Measurements from ENCODE around the gene POLE3. TPM values are rescaled to one million over a fixed set of nuclear protein-coding genes. Genes with fewer than 3 reads are reported as not detected.
"Not testable (repeated sequence)": the region's sequence is repeated elsewhere in the genome, so short reads cannot be mapped to it uniquely, and the experiment has no call there.

The POLE3 gene
- total and polyA plus RNA-seq, 2 donors, result 47.8 to 78.9 TPM

DNA sequence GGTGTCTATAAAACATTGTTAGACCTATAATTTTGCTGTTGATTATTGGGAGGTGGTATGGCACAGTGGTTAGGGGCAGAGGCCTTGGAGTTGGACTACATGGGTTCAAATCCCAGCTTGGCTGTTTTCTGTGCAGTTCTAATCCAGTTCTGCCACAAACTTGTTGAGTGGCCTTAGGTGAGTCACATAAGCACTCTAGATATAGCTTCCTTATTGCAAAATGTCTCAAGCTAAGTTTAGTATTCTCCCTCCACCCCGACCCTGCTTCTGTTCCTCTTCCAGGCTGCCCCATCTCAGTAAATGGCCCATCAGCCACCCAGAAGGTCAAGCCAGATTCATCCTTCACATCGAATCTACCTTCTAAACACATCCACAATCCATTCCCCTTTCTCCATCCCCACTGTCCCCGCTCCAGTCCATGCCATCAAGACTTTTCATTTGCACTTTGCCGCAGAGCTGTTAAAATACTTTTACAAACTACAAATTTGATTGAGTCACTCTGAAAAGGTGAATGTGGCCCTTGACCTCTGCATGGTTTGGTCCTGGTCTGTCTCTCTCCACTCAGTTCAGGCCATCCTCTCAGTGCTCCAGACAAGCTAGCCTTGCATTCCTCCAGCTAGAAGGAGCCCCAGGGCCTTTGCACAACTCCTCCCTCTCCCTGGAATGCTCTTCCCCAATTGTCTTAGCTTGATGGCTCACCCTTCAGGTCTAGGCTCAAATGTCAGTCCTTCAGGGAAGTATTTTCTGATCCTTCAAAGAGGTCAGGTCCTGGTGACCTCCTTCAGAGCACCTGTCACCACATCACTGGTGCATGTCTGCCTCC lies 23.7 kb downstream of the POLE3 start:
- no peak for DNase-seq (ENCODE audit: low read depth in 6 of 9, low spot score in 9 of 9)
- Histone ChIP-seq H3K27me3 (ENCODE audit: control insufficient read depth in 2 of 2, insufficient read depth in 1 of 2, low read length in 1 of 2) (no peaks in the 10 kb centered on the region), H3K4me1 (ENCODE audit: control insufficient read depth in 2 of 2, insufficient read depth in 2 of 2, low read length in 2 of 2) (peaks cover 0 to 6% of the 10 kb centered on the region in 2 donors), H3K36me3 (ENCODE audit: control insufficient read depth in 2 of 2, insufficient read depth in 2 of 2, low read length in 1 of 2) (peaks cover 43 to 53% of the 10 kb centered on the region in 2 donors), H3K4me3 (ENCODE audit: low read length in 2 of 2) (no peak overlapping the region), H3K27ac (ENCODE audit: low read depth in 1 of 2, low read length in 1 of 2) (no peak overlapping the region), H3K9me3 (ENCODE audit: control insufficient read depth in 2 of 2, insufficient read depth in 1 of 2, low read length in 1 of 2) (no peaks in the 10 kb centered on the region)
- WGBS, result 98% methylated on average over 4 of the region's 4 CpGs

DNA sequence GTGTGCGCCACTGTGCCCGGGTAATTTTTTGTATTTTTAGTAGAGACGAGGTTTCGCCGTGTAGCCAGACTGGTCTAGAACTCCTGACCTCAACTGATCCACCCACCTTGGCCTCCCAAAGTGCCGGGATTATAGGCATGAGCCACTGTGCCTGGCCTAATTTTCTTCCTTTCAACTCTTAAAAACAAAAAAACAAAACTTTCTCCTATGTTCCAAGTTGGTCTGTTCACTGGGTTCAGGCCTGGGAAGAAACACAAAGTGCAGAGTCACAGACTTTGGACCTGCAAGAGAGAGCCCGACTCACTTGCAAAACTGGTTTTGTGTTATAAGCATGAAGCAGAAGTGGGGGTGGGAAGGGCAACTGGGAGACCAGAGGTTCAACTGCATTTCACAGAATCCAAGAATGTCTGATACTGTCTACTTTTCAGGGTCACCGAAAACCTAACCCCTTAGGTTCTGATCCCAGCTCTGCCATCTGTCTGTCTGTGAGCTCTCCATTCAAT lies 28.5 kb downstream of the POLE3 start:
- Histone ChIP-seq H3K4me1 (ENCODE audit: control insufficient read depth in 2 of 2, insufficient read depth in 2 of 2, low read length in 2 of 2) (peaks cover 3 to 4% of the 10 kb centered on the region in 2 donors), H3K36me3 (ENCODE audit: control insufficient read depth in 2 of 2, insufficient read depth in 2 of 2, low read length in 1 of 2) (peaks cover 2 to 5% of the 10 kb centered on the region in 2 donors), H3K9me3 (ENCODE audit: control insufficient read depth in 2 of 2, insufficient read depth in 1 of 2, low read length in 1 of 2) (no peaks in the 10 kb centered on the region), H3K27me3 (ENCODE audit: control insufficient read depth in 2 of 2, insufficient read depth in 1 of 2, low read length in 1 of 2) (no peaks in the 10 kb centered on the region), H3K4me3 (ENCODE audit: low read length in 2 of 2) (no peak overlapping the region), H3K27ac (ENCODE audit: low read depth in 1 of 2, low read length in 1 of 2) (no peak overlapping the region)
- DNase-seq (ENCODE audit: low read depth in 6 of 9, low spot score in 9 of 9), result no peak
- WGBS, result 95% methylated on average over 8 of the region's 8 CpGs

GRCh38 chr9:113381441-113381840 lies 29.0 kb downstream of the POLE3 start:
- H3K27ac ChIP-seq (ENCODE audit: low read depth in 1 of 2, low read length in 1 of 2); H3K4me3 ChIP-seq (ENCODE audit: low read length in 2 of 2); H3K9me3 ChIP-seq (ENCODE audit: control insufficient read depth in 2 of 2, insufficient read depth in 1 of 2, low read length in 1 of 2); H3K27me3 ChIP-seq (ENCODE audit: control insufficient read depth in 2 of 2, insufficient read depth in 1 of 2, low read length in 1 of 2); H3K36me3 ChIP-seq (ENCODE audit: control insufficient read depth in 2 of 2, insufficient read depth in 2 of 2, low read length in 1 of 2); H3K4me1 ChIP-seq (ENCODE audit: control insufficient read depth in 2 of 2, insufficient read depth in 2 of 2, low read length in 2 of 2); DNase-seq (ENCODE audit: low read depth in 6 of 9, low spot score in 9 of 9): not testable (repeated sequence)
- WGBS, result 92% methylated on average over 7 of the region's 7 CpGs

- 86% methylated on average over 1 of the region's 1 CpG for WGBS
- no peak overlapping the region for H3K4me3 ChIP-seq (ENCODE audit: low read length in 2 of 2)
- H3K27ac ChIP-seq (ENCODE audit: low read depth in 1 of 2, low read length in 1 of 2), result no peak overlapping the region
- H3K9me3 ChIP-seq (ENCODE audit: control insufficient read depth in 2 of 2, insufficient read depth in 1 of 2, low read length in 1 of 2), result no peaks in the 10 kb centered on the region
- no peaks in the 10 kb centered on the region for H3K36me3 ChIP-seq (ENCODE audit: control insufficient read depth in 2 of 2, insufficient read depth in 2 of 2, low read length in 1 of 2)
- no peak for DNase-seq (ENCODE audit: low read depth in 6 of 9, low spot score in 9 of 9)
- no peaks in the 10 kb centered on the region for H3K27me3 ChIP-seq (ENCODE audit: control insufficient read depth in 2 of 2, insufficient read depth in 1 of 2, low read length in 1 of 2)
- H3K4me1 ChIP-seq (ENCODE audit: control insufficient read depth in 2 of 2, insufficient read depth in 2 of 2, low read length in 2 of 2), result peaks cover 3 to 5% of the 10 kb centered on the region in 2 donors
These were observed 29.6 kb downstream of the POLE3 start for GRCh38 chr9:113380869-113381378.

DNA sequence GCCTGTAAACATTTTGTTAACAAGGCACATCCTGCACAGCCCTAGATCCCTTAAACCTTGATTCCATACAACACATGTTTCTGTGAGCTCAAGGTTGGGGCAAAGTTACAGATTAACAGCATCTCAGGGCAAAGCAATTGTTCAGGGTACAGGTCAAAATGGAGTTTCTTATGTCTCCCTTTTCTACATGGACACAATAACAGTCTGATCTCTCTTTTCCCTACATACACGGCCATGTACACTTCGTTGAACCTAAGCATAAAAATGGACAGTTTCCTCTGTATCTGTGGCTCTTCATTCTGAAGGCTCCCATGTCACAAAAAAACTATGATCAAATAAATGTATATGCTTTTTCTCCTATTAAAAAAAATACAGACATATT lies 30.7 kb downstream of the POLE3 start:
- not testable (repeated sequence) for H3K36me3 ChIP-seq (ENCODE audit: control insufficient read depth in 2 of 2, insufficient read depth in 2 of 2, low read length in 1 of 2); DNase-seq (ENCODE audit: low read depth in 6 of 9, low spot score in 9 of 9); H3K9me3 ChIP-seq (ENCODE audit: control insufficient read depth in 2 of 2, insufficient read depth in 1 of 2, low read length in 1 of 2); H3K27me3 ChIP-seq (ENCODE audit: control insufficient read depth in 2 of 2, insufficient read depth in 1 of 2, low read length in 1 of 2); H3K27ac ChIP-seq (ENCODE audit: low read depth in 1 of 2, low read length in 1 of 2); H3K4me1 ChIP-seq (ENCODE audit: control insufficient read depth in 2 of 2, insufficient read depth in 2 of 2, low read length in 2 of 2); H3K4me3 ChIP-seq (ENCODE audit: low read length in 2 of 2)
- 94% methylated on average over 2 of the region's 2 CpGs for WGBS

DNA sequence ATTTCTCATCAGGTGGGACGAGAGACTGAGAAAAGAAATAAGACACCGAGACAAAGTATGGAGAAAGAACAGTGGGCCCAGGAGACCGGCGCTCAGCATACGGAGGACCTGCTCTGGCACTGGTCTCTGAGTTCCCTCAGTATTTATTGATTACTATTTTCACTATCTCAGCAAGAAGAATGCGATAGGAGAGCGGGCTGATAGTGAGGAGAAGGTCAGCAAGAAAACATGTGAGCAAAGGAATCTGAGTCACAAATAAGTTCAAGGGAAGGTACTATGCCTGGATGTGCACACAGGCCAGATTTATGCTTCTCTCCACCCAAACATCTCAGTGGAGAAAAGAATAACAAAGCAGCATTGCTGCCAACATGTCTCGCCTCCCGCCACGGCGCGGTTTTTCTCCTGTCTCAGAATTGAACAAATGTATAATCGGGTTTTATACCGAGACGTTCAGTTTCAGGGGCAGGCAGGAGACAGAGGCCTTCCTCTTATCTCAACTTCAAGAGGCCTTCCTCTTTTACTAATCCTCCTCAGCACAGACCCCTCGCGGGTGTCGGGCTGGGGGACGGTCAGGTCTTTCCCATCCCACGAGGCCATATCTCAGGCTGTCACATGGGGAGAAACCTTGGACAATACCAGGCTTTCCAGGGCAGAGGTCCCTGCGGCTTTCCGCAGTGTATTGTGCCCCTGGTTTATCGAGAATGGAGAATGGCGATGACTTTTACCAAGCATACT lies 31.2 kb downstream of the POLE3 start:
- WGBS, result 83% methylated on average over 24 of the region's 24 CpGs
- not testable (repeated sequence) for H3K9me3 ChIP-seq (ENCODE audit: control insufficient read depth in 2 of 2, insufficient read depth in 1 of 2, low read length in 1 of 2); H3K27me3 ChIP-seq (ENCODE audit: control insufficient read depth in 2 of 2, insufficient read depth in 1 of 2, low read length in 1 of 2); H3K4me3 ChIP-seq (ENCODE audit: low read length in 2 of 2); H3K27ac ChIP-seq (ENCODE audit: low read depth in 1 of 2, low read length in 1 of 2); DNase-seq (ENCODE audit: low read depth in 6 of 9, low spot score in 9 of 9); H3K36me3 ChIP-seq (ENCODE audit: control insufficient read depth in 2 of 2, insufficient read depth in 2 of 2, low read length in 1 of 2); H3K4me1 ChIP-seq (ENCODE audit: control insufficient read depth in 2 of 2, insufficient read depth in 2 of 2, low read length in 2 of 2)

- Histone ChIP-seq H3K4me1 (ENCODE audit: control insufficient read depth in 2 of 2, insufficient read depth in 2 of 2, low read length in 2 of 2) (peaks cover 5 to 9% of the 10 kb centered on the region in 2 donors), H3K4me3 (ENCODE audit: low read length in 2 of 2) (peak within 1 kb of the TSS; percentile 68 to 89), H3K9me3 (ENCODE audit: control insufficient read depth in 2 of 2, insufficient read depth in 1 of 2, low read length in 1 of 2) (no peaks in the 10 kb centered on the region), H3K27me3 (ENCODE audit: control insufficient read depth in 2 of 2, insufficient read depth in 1 of 2, low read length in 1 of 2) (no peaks in the 10 kb centered on the region), H3K36me3 (ENCODE audit: control insufficient read depth in 2 of 2, insufficient read depth in 2 of 2, low read length in 1 of 2) (peaks cover 10 to 19% of the 10 kb centered on the region in 2 donors), H3K27ac (ENCODE audit: low read depth in 1 of 2, low read length in 1 of 2) (peak within 1 kb of the TSS; percentile 56 to 74)
- under 1% methylated on average over 74 of the region's 74 CpGs for WGBS
- peak; percentile 34 to 91 (median 73) for DNase-seq (ENCODE audit: low read depth in 6 of 9, low spot score in 9 of 9)
These were observed 33.6 kb downstream of the POLE3 start, which contains the start of gene HDHD3 for GRCh38 chr9:113376634-113377567. HDHD3 (minus strand) TSS chr9:113376986; CDS start chr9:113374354, 2,632 bp downstream.

- DNase-seq (ENCODE audit: low read depth in 6 of 9, low spot score in 9 of 9), result no peak
- Histone ChIP-seq H3K27me3 (ENCODE audit: control insufficient read depth in 2 of 2, insufficient read depth in 1 of 2, low read length in 1 of 2) (no peaks in the 10 kb centered on the region), H3K36me3 (ENCODE audit: control insufficient read depth in 2 of 2, insufficient read depth in 2 of 2, low read length in 1 of 2) (peaks cover 10 to 19% of the 10 kb centered on the region in 2 donors), H3K4me3 (ENCODE audit: low read length in 2 of 2) (peak overlapping the region in 1 of 2 donors; percentile 3), H3K4me1 (ENCODE audit: control insufficient read depth in 2 of 2, insufficient read depth in 2 of 2, low read length in 2 of 2) (peaks cover 5 to 9% of the 10 kb centered on the region in 2 donors), H3K9me3 (ENCODE audit: control insufficient read depth in 2 of 2, insufficient read depth in 1 of 2, low read length in 1 of 2) (no peaks in the 10 kb centered on the region), H3K27ac (ENCODE audit: low read depth in 1 of 2, low read length in 1 of 2) (no peak overlapping the region)
- 92% methylated on average over 6 of the region's 6 CpGs for WGBS
These were observed 35.1 kb downstream of the POLE3 start for GRCh38 chr9:113375057-113376023.

Measured in thymus (tissue), 11 donors.